ENCODE data around the gene TMEM163.
A peak's percentile ranks its signal among the peaks of the same experiment; 100 is the strongest.

The TMEM163 gene

DNA sequence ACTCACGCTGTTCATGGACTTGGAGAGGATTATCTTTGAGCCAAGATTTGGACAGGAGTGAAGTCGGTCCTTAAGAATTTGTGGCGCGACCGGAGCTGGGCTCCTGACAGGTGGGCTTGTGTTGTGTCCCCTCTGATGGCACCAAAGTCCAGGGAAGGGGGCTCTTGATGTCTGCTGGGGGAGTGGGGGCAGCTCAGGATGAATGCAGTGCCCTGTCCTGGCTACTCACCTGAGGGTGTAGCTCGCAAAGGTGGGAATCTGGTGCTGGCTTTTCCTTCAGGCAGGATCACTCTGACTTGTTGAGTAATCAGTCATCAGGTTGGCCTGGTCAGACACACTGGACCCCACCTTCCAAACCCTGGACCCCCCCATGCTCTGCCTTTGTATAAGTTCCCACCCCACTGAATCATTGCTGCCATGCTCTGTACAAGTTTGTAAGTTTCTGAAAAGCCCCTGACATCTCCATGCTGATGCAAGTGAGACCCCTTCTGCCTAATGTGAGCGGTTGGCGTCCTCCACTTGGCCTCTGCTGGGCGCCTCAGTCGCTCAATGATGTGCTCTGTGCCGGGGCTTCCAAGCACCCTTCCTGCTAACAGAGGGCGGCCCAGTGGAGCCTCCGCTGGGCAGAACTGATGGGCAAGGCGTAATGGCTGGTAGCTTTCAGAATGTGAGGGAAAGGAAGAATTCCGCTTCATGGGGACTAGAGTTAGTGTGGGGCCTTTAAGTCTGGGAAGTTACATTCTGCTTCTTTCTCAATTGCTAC is 268.9 kb downstream of the TMEM163 start:
- Histone ChIP-seq H3K4me2 (ENCODE audit: low read length, poor library complexity, severe bottlenecking) (no peak overlapping the region), H2AK5ac (ENCODE audit: low read length, severe bottlenecking) (no peak overlapping the region), H2BK12ac (ENCODE audit: low read length in 2 of 2) (no peak overlapping the region), H4K8ac (ENCODE audit: low read length) (no peak overlapping the region), H3K9me3 (ENCODE audit: control insufficient read depth, low read length) (no peaks in the 10 kb centered on the region), H4K91ac (ENCODE audit: low read length) (no peak overlapping the region), H3K4me1 (ENCODE audit: control insufficient read depth, insufficient read depth, low read depth, low read length) (peaks cover 26% of the 10 kb centered on the region), H3K4me3 (ENCODE audit: insufficient read depth in 1 of 2, low read depth in 1 of 2, low read length in 2 of 2) (no peak overlapping the region), H3K4ac (ENCODE audit: low read depth in 1 of 2, low read length in 2 of 2) (no peak overlapping the region), H3K27ac (ENCODE audit: low read length, poor library complexity, severe bottlenecking) (no peak overlapping the region), H3K27me3 (ENCODE audit: control insufficient read depth in 1 of 2, insufficient read depth in 1 of 2, low read length in 2 of 2) (no peaks in the 10 kb centered on the region), H2BK120ac (ENCODE audit: low read depth, low read length) (no peak overlapping the region), H2BK15ac (ENCODE audit: low read depth, poor library complexity, severe bottlenecking) (no peak overlapping the region), H3K14ac (ENCODE audit: low read length in 2 of 2) (no peak overlapping the region), H2AFZ (ENCODE audit: low read depth, low read length) (no peak overlapping the region), H2BK5ac (ENCODE audit: low read depth, low read length, poor library complexity, severe bottlenecking) (no peak overlapping the region), H3K18ac (ENCODE audit: low read depth in 1 of 2, low read length in 2 of 2) (no peak overlapping the region), H3K36me3 (ENCODE audit: control insufficient read depth in 1 of 2, insufficient read depth in 2 of 2, low read depth in 1 of 2, low read length in 2 of 2) (peaks cover 5 to 25% of the 10 kb centered on the region in 2 experiments), H3K23ac (ENCODE audit: low read length in 2 of 2) (no peak overlapping the region), H3K9ac (ENCODE audit: low read length) (no peak overlapping the region), H3K79me1 (replicated peaks; ENCODE audit: low read length, poor library complexity, severe bottlenecking) (peaks cover 11% of the 10 kb centered on the region)
- 98% methylated on average over 15 of the region's 15 CpGs for WGBS
- DNase-seq: no peak

DNA sequence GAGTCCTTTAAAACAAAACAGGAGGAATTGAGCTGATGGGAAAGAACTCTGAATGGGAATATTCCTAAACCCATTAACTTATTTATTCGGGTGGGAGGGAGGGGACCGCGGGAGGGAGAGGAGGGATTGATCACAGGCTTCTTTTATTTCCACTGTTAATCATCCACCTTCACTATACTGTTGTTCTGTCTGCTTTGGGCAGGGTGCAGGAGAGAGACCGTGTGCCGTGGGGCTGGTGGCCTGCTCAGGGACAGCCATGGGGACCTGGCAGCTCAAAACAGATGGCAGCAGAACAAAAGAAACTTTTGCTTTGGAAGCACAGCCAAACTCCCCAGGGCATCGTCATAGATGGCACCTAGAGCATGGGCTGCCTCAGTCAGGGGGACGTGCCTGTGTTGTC is 269.6 kb downstream of the TMEM163 start:
- H3K18ac ChIP-seq (ENCODE audit: low read depth in 1 of 2, low read length in 2 of 2): no peak overlapping the region
- H3K9me3 ChIP-seq (ENCODE audit: control insufficient read depth, low read length): no peaks in the 10 kb centered on the region
- no peak overlapping the region for H3K14ac ChIP-seq (ENCODE audit: low read length in 2 of 2)
- H3K4me3 ChIP-seq (ENCODE audit: insufficient read depth in 1 of 2, low read depth in 1 of 2, low read length in 2 of 2): no peak overlapping the region
- H2AK5ac ChIP-seq (ENCODE audit: low read length, severe bottlenecking): no peak overlapping the region
- no peak overlapping the region for H3K27ac ChIP-seq (ENCODE audit: low read length, poor library complexity, severe bottlenecking)
- WGBS: 95% methylated on average over 4 of the region's 7 CpGs
- no peaks in the 10 kb centered on the region for H3K27me3 ChIP-seq (ENCODE audit: control insufficient read depth in 1 of 2, insufficient read depth in 1 of 2, low read length in 2 of 2)
- no peak overlapping the region for H2BK120ac ChIP-seq (ENCODE audit: low read depth, low read length)
- peaks cover 27% of the 10 kb centered on the region for H3K4me1 ChIP-seq (ENCODE audit: control insufficient read depth, insufficient read depth, low read depth, low read length)
- peaks cover 11% of the 10 kb centered on the region for H3K79me1 ChIP-seq (replicated peaks; ENCODE audit: low read length, poor library complexity, severe bottlenecking)
- DNase-seq: no peak
- H2BK12ac ChIP-seq (ENCODE audit: low read length in 2 of 2): no peak overlapping the region
- no peak overlapping the region for H4K8ac ChIP-seq (ENCODE audit: low read length)
- H2BK15ac ChIP-seq (ENCODE audit: low read depth, poor library complexity, severe bottlenecking): no peak overlapping the region
- H3K4ac ChIP-seq (ENCODE audit: low read depth in 1 of 2, low read length in 2 of 2): no peak overlapping the region
- H3K36me3 ChIP-seq (ENCODE audit: control insufficient read depth in 1 of 2, insufficient read depth in 2 of 2, low read depth in 1 of 2, low read length in 2 of 2): peaks cover 5 to 26% of the 10 kb centered on the region in 2 experiments
- H3K23ac ChIP-seq (ENCODE audit: low read length in 2 of 2): no peak overlapping the region
- no peak overlapping the region for H4K91ac ChIP-seq (ENCODE audit: low read length)
- H3K4me2 ChIP-seq (ENCODE audit: low read length, poor library complexity, severe bottlenecking): no peak overlapping the region
- H2AFZ ChIP-seq (ENCODE audit: low read depth, low read length): no peak overlapping the region
- H3K9ac ChIP-seq (ENCODE audit: low read length): no peak overlapping the region
- no peak overlapping the region for H2BK5ac ChIP-seq (ENCODE audit: low read depth, low read length, poor library complexity, severe bottlenecking)

DNA sequence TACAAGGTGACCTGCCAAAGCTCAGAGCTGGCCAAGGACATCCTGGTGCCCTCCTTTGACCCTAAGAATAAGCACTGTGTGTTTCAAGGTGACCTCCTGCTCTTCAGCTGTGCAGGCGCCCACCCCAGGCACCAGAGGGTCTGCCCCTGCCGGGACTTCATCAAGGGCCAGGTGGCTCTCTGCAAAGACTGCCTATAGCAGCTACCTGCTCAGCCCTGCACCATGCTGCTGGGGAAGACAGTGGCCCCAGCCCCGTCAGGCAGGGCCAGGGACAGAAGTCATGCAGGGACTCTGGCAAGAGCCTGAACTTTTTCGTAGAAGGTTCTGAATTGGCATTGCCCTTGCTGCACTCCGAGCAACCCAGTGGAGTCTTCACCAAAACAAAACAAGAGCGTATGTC is 270.1 kb downstream of the TMEM163 start:
- Histone ChIP-seq H3K79me1 (replicated peaks; ENCODE audit: low read length, poor library complexity, severe bottlenecking) (peaks cover 8% of the 10 kb centered on the region), H3K27me3 (ENCODE audit: control insufficient read depth in 1 of 2, insufficient read depth in 1 of 2, low read length in 2 of 2) (no peaks in the 10 kb centered on the region), H3K14ac (ENCODE audit: low read length in 2 of 2) (no peak overlapping the region), H3K4me1 (ENCODE audit: control insufficient read depth, insufficient read depth, low read depth, low read length) (peaks cover 23% of the 10 kb centered on the region), H3K9ac (ENCODE audit: low read length) (no peak overlapping the region), H3K36me3 (ENCODE audit: control insufficient read depth in 1 of 2, insufficient read depth in 2 of 2, low read depth in 1 of 2, low read length in 2 of 2) (peaks cover 5 to 27% of the 10 kb centered on the region in 2 experiments), H3K27ac (ENCODE audit: low read length, poor library complexity, severe bottlenecking) (no peak overlapping the region), H2BK15ac (ENCODE audit: low read depth, poor library complexity, severe bottlenecking) (no peak overlapping the region), H2BK12ac (ENCODE audit: low read length in 2 of 2) (no peak overlapping the region), H4K91ac (ENCODE audit: low read length) (no peak overlapping the region), H3K4ac (ENCODE audit: low read depth in 1 of 2, low read length in 2 of 2) (no peak overlapping the region), H2BK120ac (ENCODE audit: low read depth, low read length) (no peak overlapping the region), H3K4me3 (ENCODE audit: insufficient read depth in 1 of 2, low read depth in 1 of 2, low read length in 2 of 2) (no peak overlapping the region), H3K9me3 (ENCODE audit: control insufficient read depth, low read length) (no peaks in the 10 kb centered on the region), H4K8ac (ENCODE audit: low read length) (no peak overlapping the region), H3K23ac (ENCODE audit: low read length in 2 of 2) (no peak overlapping the region), H3K4me2 (ENCODE audit: low read length, poor library complexity, severe bottlenecking) (no peak overlapping the region), H2AK5ac (ENCODE audit: low read length, severe bottlenecking) (no peak overlapping the region), H2AFZ (ENCODE audit: low read depth, low read length) (no peak overlapping the region), H2BK5ac (ENCODE audit: low read depth, low read length, poor library complexity, severe bottlenecking) (no peak overlapping the region), H3K18ac (ENCODE audit: low read depth in 1 of 2, low read length in 2 of 2) (no peak overlapping the region)
- DNase-seq: no peak
- WGBS: 98% methylated on average over 6 of the region's 6 CpGs

DNA sequence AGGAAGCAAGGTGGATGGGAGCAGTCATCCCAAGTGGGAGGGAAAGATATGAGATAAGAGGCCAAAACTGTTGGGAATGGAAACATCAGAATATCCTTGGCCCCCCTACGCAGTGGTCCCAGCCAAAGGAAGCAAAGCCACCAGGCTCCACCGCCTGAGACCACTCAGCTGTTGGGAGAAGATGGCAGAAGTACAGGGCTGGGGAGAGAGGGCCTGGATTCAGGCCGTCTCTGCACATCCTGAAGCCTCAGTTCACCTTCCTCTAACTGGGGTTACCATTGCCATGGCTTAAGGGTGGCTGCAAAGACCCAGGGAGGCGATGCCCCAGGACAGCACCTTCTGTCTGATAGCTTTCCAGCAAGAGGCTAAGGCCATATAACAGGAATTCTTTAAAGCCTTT is 271.1 kb downstream of the TMEM163 start:
- peaks cover 10% of the 10 kb centered on the region for H3K79me1 ChIP-seq (replicated peaks; ENCODE audit: low read length, poor library complexity, severe bottlenecking)
- peaks cover 5 to 27% of the 10 kb centered on the region in 2 experiments for H3K36me3 ChIP-seq (ENCODE audit: control insufficient read depth in 1 of 2, insufficient read depth in 2 of 2, low read depth in 1 of 2, low read length in 2 of 2)
- H4K91ac ChIP-seq (ENCODE audit: low read length): no peak overlapping the region
- H3K23ac ChIP-seq (ENCODE audit: low read length in 2 of 2): no peak overlapping the region
- no peak for DNase-seq
- H3K9me3 ChIP-seq (ENCODE audit: control insufficient read depth, low read length): no peaks in the 10 kb centered on the region
- H2BK5ac ChIP-seq (ENCODE audit: low read depth, low read length, poor library complexity, severe bottlenecking): no peak overlapping the region
- H2AK5ac ChIP-seq (ENCODE audit: low read length, severe bottlenecking): no peak overlapping the region
- WGBS: 92% methylated on average over 4 of the region's 4 CpGs
- peak overlapping the region in 1 of 2 experiments; percentile 18 for H3K14ac ChIP-seq (ENCODE audit: low read length in 2 of 2)
- H2BK12ac ChIP-seq (ENCODE audit: low read length in 2 of 2): no peak overlapping the region
- H3K4me3 ChIP-seq (ENCODE audit: insufficient read depth in 1 of 2, low read depth in 1 of 2, low read length in 2 of 2): no peak overlapping the region
- no peak overlapping the region for H3K18ac ChIP-seq (ENCODE audit: low read depth in 1 of 2, low read length in 2 of 2)
- no peak overlapping the region for H2BK15ac ChIP-seq (ENCODE audit: low read depth, poor library complexity, severe bottlenecking)
- H2BK120ac ChIP-seq (ENCODE audit: low read depth, low read length): no peak overlapping the region
- H3K4ac ChIP-seq (ENCODE audit: low read depth in 1 of 2, low read length in 2 of 2): no peak overlapping the region
- no peak overlapping the region for H2AFZ ChIP-seq (ENCODE audit: low read depth, low read length)
- no peaks in the 10 kb centered on the region for H3K27me3 ChIP-seq (ENCODE audit: control insufficient read depth in 1 of 2, insufficient read depth in 1 of 2, low read length in 2 of 2)
- H4K8ac ChIP-seq (ENCODE audit: low read length): no peak overlapping the region
- no peak overlapping the region for H3K9ac ChIP-seq (ENCODE audit: low read length)
- no peak overlapping the region for H3K27ac ChIP-seq (ENCODE audit: low read length, poor library complexity, severe bottlenecking)
- no peak overlapping the region for H3K4me2 ChIP-seq (ENCODE audit: low read length, poor library complexity, severe bottlenecking)
- peaks cover 21% of the 10 kb centered on the region for H3K4me1 ChIP-seq (ENCODE audit: control insufficient read depth, insufficient read depth, low read depth, low read length)

Measured in mesenchymal stem cell (in vitro differentiated cells and primary cell).